ENCODE data around the gene TCN1. TPM values are rescaled to one million over a fixed set of nuclear protein-coding genes. Genes with fewer than 3 reads are reported as not detected.

The TCN1 gene
- total RNA-seq, 1 donor from 2014 or later: not detected

GRCh38 chr11:59810189-59810910, 55.9 kb downstream of the TCN1 start, which contains the start of gene MRPL16:
Gene MRPL16, minus strand, starts transcription at chr11:59810778. Its CDS starts 120 bp downstream, at chr11:59810658.
- ChIA-PET POLR2A (interaction anchor here (0.7 to 1.6 kb wide), 5 partner anchors 9 to 55 kb away, joined by 3 to 10 read pairs (median 3); partner anchors contain the start of gene STX3), CTCF (interaction anchor here (1.4 to 3.1 kb wide), 2 partner anchors 49 to 56 kb away, joined by 3 to 17 read pairs; partner anchors contain the start of gene STX3)
- Mint-ChIP-seq H3K36me3 (ENCODE audit: low read depth) (peaks cover 30% of the 10 kb centered on the region), H3K9me3 (no peaks in the 10 kb centered on the region), H3K4me1 (peaks cover 20% of the 10 kb centered on the region), H3K27ac (peak within 1 kb of the TSS; percentile 87), H3K27me3 (peaks cover 3% of the 10 kb centered on the region), H3K4me3 (peak within 1 kb of the TSS; percentile 92)
- DNase-seq: peak; percentile 81
- TF ChIP-seq CTCF (IDR thresholded peaks at IDR 0.05): no peak
- ATAC-seq (ENCODE audit: low read depth): peak; percentile 98
- intact Hi-C loops (cut with micrococcal nuclease): loop anchor here (1.0 to 2.0 kb wide), 4 partner anchors 56 to 260 kb away; partner anchors contain the start of genes OSBP, PATL1 and STX3

DNA sequence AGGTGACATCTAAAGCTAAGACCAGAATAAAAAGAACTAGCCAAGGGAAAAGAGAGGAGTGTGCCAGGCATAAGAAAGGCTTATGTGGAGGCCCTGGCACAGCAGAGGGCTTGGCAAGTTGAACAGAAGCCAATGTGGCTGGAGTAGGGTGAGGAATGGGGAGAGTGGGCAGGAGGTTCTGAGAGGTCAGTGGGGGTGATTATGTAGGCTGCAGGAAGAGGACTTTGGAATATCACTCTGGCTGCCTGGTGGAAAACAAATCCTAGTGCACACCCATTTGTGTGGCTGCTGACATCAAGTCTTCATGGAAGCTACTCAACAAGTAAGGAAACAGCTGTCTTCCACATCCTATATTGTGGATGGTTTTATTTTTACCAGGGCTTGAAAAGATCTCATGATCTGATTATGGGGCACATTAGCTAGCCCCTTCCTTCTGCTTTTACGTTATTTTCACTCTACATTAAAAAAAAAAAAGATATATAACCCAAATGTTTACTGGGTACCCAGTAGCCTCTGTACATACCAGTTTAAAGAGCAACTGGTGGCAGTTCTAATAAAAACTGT, 59.2 kb downstream of the TCN1 start:
- ChIA-PET POLR2A (no interaction called here), CTCF (interaction anchor here (1.4 kb wide), 1 partner anchor 53 kb away, joined by 3 read pairs; no protein-coding TSS in a partner anchor)
- TF ChIP-seq CTCF (IDR thresholded peaks at IDR 0.05): no peak
- no peak overlapping the region for H3K27ac Mint-ChIP-seq
- H3K36me3 Mint-ChIP-seq (ENCODE audit: low read depth): peaks cover 48% of the 10 kb centered on the region
- H3K4me1 Mint-ChIP-seq: peaks cover 20% of the 10 kb centered on the region
- no peaks in the 10 kb centered on the region for H3K27me3 Mint-ChIP-seq
- DNase-seq: no peak
- peak overlapping the region; percentile 16 for H3K4me3 Mint-ChIP-seq
- intact Hi-C loops (cut with micrococcal nuclease): no loop called here
- H3K9me3 Mint-ChIP-seq: no peaks in the 10 kb centered on the region
- no peak for ATAC-seq (ENCODE audit: low read depth)

DNA sequence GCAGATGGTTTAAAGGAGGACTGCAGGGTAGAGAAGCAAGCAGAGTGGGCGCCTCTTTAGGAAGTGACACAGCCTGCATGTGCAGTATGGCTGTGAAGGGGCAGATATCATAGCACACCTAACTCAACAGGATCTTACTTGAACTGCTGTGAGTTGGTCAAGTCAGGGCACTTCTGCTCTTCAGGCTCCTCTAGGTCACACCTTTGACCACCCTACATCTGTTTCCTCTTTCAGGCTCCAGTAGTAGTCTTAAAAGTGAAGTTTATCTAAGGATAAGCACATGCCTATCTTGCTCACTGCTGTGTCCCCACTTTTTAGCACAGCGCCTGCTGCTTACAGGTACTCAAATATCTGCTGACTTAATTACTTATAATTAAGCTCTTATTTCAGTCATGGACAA, 62.2 kb downstream of the TCN1 start:
- CTCF ChIA-PET: interaction anchor here (1.1 to 6.7 kb wide), 2 partner anchors 44 to 50 kb away, joined by 3 to 112 read pairs; partner anchors contain the start of gene STX3
- ATAC-seq (ENCODE audit: low read depth) (no peak), DNase-seq (no peak)
- intact Hi-C loops (cut with micrococcal nuclease): no loop called here
- H3K27me3 Mint-ChIP-seq: no peaks in the 10 kb centered on the region
- no peaks in the 10 kb centered on the region for H3K4me1 Mint-ChIP-seq
- POLR2A ChIA-PET: no interaction called here
- no peak for TF ChIP-seq CTCF (IDR thresholded peaks at IDR 0.05)
- no peak overlapping the region for H3K27ac Mint-ChIP-seq
- H3K4me3 Mint-ChIP-seq: no peak overlapping the region
- no peaks in the 10 kb centered on the region for H3K9me3 Mint-ChIP-seq
- H3K36me3 Mint-ChIP-seq (ENCODE audit: low read depth): peaks cover 43% of the 10 kb centered on the region

Other genes starting within 250 kb of the TCN1 start
- gene PATL1, start 197.4 kb downstream of the TCN1 start, total RNA-seq: 42.0 and 45.1 TPM in 2 replicates
- gene OR10V1, start 152.6 kb downstream of the TCN1 start, total RNA-seq: not detected in 2 replicates
- 14.5 and 16.7 TPM in 2 replicates for gene STX3, start 111.1 kb downstream of the TCN1 start, total RNA-seq
- gene MRPL16, start 55.7 kb downstream of the TCN1 start, total RNA-seq: 56.4 and 57.7 TPM in 2 replicates
- not detected in 2 replicates for gene CBLIF, start 21.0 kb downstream of the TCN1 start, total RNA-seq
- 0.29 TPM in 1 of 2 replicates, not detected in the other for gene OOSP3, start 12.3 kb upstream of the TCN1 start, total RNA-seq
- not detected in 2 replicates for gene OOSP1, start 71.9 kb upstream of the TCN1 start, total RNA-seq
- not detected in 2 replicates for gene OOSP4A, start 97.5 kb upstream of the TCN1 start, total RNA-seq
- not detected in 2 replicates for gene OOSP4B, start 150.7 kb upstream of the TCN1 start, total RNA-seq
- gene OOSP2, start 173.9 kb upstream of the TCN1 start, total RNA-seq: not detected in 2 replicates
- not detected in 2 replicates for gene MS4A3, start 190.2 kb upstream of the TCN1 start, total RNA-seq
- gene MS4A2, start 222.2 kb upstream of the TCN1 start, total RNA-seq: not detected in 2 replicates

Measured in activated B cell treated with CpG ODN at 0.5 μM for 24 hours (primary cell).